ENCODE data around the gene TCERG1L.

DNA sequence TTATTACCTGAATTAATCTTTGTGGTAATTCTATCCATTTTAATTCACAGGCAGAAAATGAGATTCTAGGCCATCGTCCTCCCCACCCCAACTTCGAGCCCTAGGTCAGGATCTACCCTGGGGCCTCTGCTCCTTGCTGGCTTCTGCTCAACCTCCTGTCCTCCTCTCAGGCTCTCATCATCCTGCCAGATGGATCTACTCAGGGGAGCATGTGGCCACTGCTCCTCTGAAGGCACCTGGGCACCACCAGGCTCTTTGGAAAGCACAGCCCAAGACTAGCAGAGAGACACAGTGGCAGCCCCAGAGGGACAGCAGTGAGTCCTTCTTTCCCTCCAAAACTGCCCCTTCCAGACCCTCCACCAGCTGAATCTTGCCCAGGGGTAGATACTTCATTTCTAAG, 248.2 kb downstream of the TCERG1L start:
- no peak for TF ChIP-seq CTCF (IDR thresholded peaks at IDR 0.05; ENCODE audit: insufficient read depth, low read depth, low read length)
- no peak for TF ChIP-seq EZH2 (IDR thresholded peaks at IDR 0.05; ENCODE audit: insufficient read depth, low read length)
